Measurements from ENCODE around the gene FXYD3. TPM values are rescaled to one million over a fixed set of nuclear protein-coding genes. Genes with fewer than 3 reads are reported as not detected.

The FXYD3 gene
- total RNA-seq, 2 donors from 2014 or later: 365 to 1,352 TPM

DNA sequence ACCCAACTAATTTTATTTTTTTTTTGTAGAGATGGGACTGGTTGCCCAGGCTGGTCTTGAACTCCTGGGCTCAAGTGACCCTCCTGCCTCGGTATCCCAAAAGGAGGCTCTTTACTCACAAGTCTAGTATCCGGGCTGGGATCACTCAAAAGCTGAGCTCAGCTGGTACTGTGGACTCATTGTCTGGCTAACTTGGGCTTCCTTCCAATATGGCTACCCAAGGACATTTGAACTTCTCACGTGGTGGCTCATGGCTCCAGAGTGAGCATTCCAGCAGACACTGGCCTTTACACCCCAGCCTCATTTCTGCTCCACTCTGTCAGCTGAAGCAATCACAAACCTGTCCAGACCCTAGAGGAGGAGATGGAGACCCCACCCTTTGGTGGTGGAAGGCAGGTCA is 45.2 kb upstream of the FXYD3 start:
- 92% methylated on average over 3 of the region's 3 CpGs for WGBS
- DNase-seq (ENCODE audit: low spot score): no peak
- Histone ChIP-seq H3K9me3 (no peaks in the 10 kb centered on the region), H3K36me3 (no peaks in the 10 kb centered on the region), H3K27ac (no peak overlapping the region), H3K4me1 (replicated peaks) (no peaks in the 10 kb centered on the region), H3K27me3 (replicated peaks; ENCODE audit: insufficient read depth) (no peaks in the 10 kb centered on the region), H3K4me3 (no peak overlapping the region)
- TF ChIP-seq, protein P1, sequence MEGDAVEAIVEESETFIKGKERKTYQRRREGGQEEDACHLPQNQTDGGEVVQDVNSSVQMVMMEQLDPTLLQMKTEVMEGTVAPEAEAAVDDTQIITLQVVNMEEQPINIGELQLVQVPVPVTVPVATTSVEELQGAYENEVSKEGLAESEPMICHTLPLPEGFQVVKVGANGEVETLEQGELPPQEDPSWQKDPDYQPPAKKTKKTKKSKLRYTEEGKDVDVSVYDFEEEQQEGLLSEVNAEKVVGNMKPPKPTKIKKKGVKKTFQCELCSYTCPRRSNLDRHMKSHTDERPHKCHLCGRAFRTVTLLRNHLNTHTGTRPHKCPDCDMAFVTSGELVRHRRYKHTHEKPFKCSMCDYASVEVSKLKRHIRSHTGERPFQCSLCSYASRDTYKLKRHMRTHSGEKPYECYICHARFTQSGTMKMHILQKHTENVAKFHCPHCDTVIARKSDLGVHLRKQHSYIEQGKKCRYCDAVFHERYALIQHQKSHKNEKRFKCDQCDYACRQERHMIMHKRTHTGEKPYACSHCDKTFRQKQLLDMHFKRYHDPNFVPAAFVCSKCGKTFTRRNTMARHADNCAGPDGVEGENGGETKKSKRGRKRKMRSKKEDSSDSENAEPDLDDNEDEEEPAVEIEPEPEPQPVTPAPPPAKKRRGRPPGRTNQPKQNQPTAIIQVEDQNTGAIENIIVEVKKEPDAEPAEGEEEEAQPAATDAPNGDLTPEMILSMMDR (IDR thresholded peaks at IDR 0.05): no peak
- no peak for TF ChIP-seq POLR2AphosphoS5 (IDR thresholded peaks at IDR 0.05)
- TF ChIP-seq POLR2A (IDR thresholded peaks at IDR 0.05): no peak
- intact Hi-C loops (cut with DNase I): no loop called here

DNA sequence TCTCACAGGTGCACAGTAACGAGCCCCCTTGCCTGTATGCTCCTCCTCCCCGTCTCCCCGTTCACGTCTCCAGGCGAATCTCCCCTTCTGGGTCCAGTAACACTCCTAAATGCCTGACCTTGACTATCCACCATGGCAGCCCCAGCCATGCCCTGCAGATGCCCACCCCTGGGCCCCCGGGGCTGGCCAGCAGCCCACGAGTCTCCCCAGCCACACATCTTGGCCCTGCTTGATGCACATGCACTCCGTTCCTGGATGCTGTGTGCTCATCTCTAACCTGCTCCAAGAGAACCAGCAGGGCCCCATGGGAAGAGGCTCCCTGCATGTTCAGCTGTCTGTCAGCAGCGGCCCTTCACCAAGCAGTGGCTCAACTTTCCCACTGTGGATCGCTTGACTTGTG is 42.1 kb upstream of the FXYD3 start:
- intact Hi-C loops (cut with DNase I): no loop called here
- H3K4me3 ChIP-seq: no peak overlapping the region
- H3K9me3 ChIP-seq: no peaks in the 10 kb centered on the region
- TF ChIP-seq, protein P1 (IDR thresholded peaks at IDR 0.05): no peak
- TF ChIP-seq POLR2A (IDR thresholded peaks at IDR 0.05): no peak
- TF ChIP-seq POLR2AphosphoS5 (IDR thresholded peaks at IDR 0.05): no peak
- H3K4me1 ChIP-seq (replicated peaks): no peaks in the 10 kb centered on the region
- WGBS: 83% methylated on average over 10 of the region's 10 CpGs
- H3K27me3 ChIP-seq (replicated peaks; ENCODE audit: insufficient read depth): no peaks in the 10 kb centered on the region
- H3K27ac ChIP-seq: no peak overlapping the region
- DNase-seq (ENCODE audit: low spot score): no peak
- H3K36me3 ChIP-seq: no peaks in the 10 kb centered on the region

DNA sequence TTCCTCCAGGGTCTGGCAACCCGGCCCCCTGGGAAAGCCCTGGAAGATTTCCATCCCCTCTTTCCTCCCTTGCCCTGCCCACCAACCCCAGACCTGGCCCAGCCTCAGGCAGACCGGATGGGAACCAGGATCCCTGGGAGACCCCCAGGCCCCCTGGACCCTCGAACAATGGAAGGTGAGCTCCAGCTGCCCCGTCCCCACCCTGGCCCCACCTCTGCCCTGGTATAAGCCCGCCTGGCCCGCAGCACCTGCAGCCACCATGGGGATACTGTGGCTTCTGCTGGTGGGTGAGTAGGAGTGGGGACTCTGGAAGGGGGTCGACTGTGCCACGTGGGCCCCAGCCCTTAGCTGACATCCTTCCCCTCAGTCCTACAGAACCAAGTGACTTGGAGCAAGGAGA is 41.7 kb upstream of the FXYD3 start:
- DNase-seq (ENCODE audit: low spot score): no peak
- Histone ChIP-seq H3K27me3 (replicated peaks; ENCODE audit: insufficient read depth) (no peaks in the 10 kb centered on the region), H3K4me1 (replicated peaks) (no peaks in the 10 kb centered on the region), H3K27ac (no peak overlapping the region), H3K9me3 (no peaks in the 10 kb centered on the region), H3K4me3 (no peak overlapping the region), H3K36me3 (no peaks in the 10 kb centered on the region)
- 75% methylated on average over 8 of the region's 8 CpGs for WGBS
- TF ChIP-seq POLR2A (IDR thresholded peaks at IDR 0.05): no peak
- TF ChIP-seq POLR2AphosphoS5 (IDR thresholded peaks at IDR 0.05): no peak
- intact Hi-C loops (cut with DNase I): no loop called here

DNA sequence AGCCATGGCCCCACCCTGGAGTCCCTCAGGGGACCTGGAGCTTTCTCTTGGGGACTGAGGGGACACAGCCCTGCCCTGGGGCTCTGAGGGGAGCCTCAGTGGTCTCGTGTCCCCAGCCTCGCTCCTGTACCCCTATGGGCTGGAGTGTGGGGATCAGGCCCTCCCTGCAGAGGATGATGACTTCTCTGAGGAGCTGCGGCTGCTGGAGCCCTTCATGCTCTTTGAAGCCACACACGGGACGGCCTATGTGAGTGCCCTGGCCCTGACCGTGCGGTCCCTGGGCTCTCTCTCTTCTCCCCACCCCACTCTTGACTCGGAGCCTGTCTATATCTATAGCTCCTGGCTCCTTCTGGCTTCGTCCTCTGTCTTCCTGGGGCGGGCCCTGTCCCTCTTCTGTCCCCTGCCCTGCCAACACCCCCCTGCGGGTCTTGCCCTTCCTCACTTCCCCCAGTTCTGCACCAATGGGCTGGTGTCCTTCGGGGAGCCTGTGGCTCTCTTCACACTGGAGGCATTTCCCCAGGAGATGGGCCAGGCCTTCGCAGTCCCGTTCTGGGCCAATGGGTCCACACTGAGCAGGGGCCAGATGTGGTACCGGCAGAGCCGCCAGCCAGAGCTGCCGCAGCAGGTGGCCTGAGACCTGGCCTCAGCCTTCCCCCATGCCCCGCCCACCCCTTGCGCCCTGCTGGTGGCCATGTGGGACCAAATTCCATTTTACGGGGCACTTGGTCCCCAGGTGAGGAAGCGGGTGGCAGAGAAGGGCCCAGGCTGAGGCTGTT is 41.0 kb upstream of the FXYD3 start:
- Histone ChIP-seq H3K27me3 (replicated peaks; ENCODE audit: insufficient read depth) (no peaks in the 10 kb centered on the region), H3K27ac (no peak overlapping the region), H3K4me1 (replicated peaks) (no peaks in the 10 kb centered on the region), H3K36me3 (no peaks in the 10 kb centered on the region), H3K9me3 (no peaks in the 10 kb centered on the region), H3K4me3 (no peak overlapping the region)
- TF ChIP-seq POLR2A (IDR thresholded peaks at IDR 0.05) (no peak), POLR2AphosphoS5 (IDR thresholded peaks at IDR 0.05) (no peak)
- TF ChIP-seq, protein P1 (IDR thresholded peaks at IDR 0.05): no peak
- DNase-seq (ENCODE audit: low spot score): no peak
- intact Hi-C loops (cut with DNase I): no loop called here
- WGBS: 90% methylated on average over 21 of the region's 21 CpGs

DNA sequence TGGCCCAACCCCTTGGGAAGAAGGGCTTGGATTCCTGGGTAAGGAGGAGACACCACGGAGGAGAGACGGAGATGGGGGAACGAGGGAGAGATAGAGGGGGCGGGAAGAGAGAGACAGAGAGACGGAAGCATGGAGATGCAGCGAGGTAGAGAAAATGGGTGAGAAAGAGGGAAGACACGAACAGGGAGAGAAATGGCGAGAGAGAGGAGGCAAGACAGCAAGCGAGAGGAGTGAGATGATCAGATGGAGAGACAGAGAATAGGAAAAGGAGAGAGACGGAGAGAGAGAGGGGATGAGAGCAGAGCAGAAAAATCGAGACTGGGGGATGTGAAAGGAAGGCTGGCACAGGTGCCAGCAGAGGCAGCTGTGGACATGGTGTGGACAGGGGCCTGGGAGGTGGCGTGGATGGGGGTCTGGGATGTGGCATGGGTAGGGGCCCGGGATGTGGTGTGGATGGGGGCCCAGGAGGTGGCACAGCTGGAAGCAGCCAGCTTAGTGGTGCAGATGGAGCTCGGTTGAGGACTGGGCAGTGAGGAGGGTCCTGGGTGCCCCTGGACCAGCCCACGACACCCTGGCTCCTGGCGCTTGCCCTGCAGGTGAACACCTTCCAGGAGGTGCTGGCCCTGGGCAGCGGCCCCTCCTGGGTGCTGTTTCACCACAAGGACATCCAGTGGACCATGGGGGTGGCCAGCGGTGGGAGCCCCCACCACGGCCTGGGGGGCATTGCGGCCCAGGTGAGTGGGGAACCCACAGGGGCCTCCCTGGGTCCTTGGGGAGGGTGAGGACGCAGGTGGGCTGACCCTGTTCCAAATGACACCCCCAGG is 40.2 kb upstream of the FXYD3 start:
- no peaks in the 10 kb centered on the region for H3K27me3 ChIP-seq (replicated peaks; ENCODE audit: insufficient read depth)
- H3K4me3 ChIP-seq: no peak overlapping the region
- no peak overlapping the region for H3K27ac ChIP-seq
- H3K9me3 ChIP-seq: no peaks in the 10 kb centered on the region
- H3K36me3 ChIP-seq: no peaks in the 10 kb centered on the region
- TF ChIP-seq POLR2AphosphoS5 (IDR thresholded peaks at IDR 0.05) (no peak), POLR2A (IDR thresholded peaks at IDR 0.05) (no peak)
- TF ChIP-seq, protein P1 (IDR thresholded peaks at IDR 0.05): no peak
- WGBS: 90% methylated on average over 21 of the region's 21 CpGs
- H3K4me1 ChIP-seq (replicated peaks): no peaks in the 10 kb centered on the region
- DNase-seq (ENCODE audit: low spot score): no peak
- intact Hi-C loops (cut with DNase I): no loop called here

Measured in prostate gland (tissue), 2 donors.